Endothelial cell of umbilical vein (primary cell): ENCODE measurements around the gene FRY. TPM values are rescaled to one million over a fixed set of nuclear protein-coding genes. Genes with fewer than 3 reads are reported as not detected.

Source experiments
- BruUV-seq: library from RNA; stranded (reverse); fragments of 400-500 nt; replicated peaks from 2 replicates; lab custom pipeline; 2021; lab: Mats Ljungman, UMichigan
- CTCF ChIA-PET: fragments of 300-600, 350-600 bp; sonication (Branson Sonifier 250); formaldehyde crosslinking; loops from one replicate; lab custom pipeline; 2021; ENCODE audit warnings: antibody characterized with exemption, inconsistent platforms; lab: Charles Lee
- POLR2A ChIA-PET: fragments of 300-600, 350-600 bp; sonication (Branson Sonifier 250); formaldehyde crosslinking; loops from one replicate; lab custom pipeline; 2021; ENCODE audit warnings: antibody characterized with exemption, inconsistent platforms; lab: Charles Lee
- DNase-seq: peaks from one replicate; pipeline ENCODE4 v3.0.0-alpha.2; 2011; ENCODE audit warnings: low read depth, low spot score
- FAIRE-seq: peaks from 2 replicates; lab custom pipeline; 2011; peaks lifted over from hg19 to GRCh38; lab: Jason Lieb, UNC
- H2AFZ ChIP-seq: 2 replicates; pipeline ENCODE4 v1.6.0; 2012; ENCODE audit warnings: low read depth, low read length, control low read depth, inconsistent platforms
- H3K27ac ChIP-seq: 2 replicates; pipeline ENCODE4 v1.5.1; 2011; ENCODE audit warnings: low read depth, mild to moderate bottlenecking, control low read depth, low read length, moderate library complexity; ENCODE audit not compliant: insufficient read depth
- H3K27me3 ChIP-seq, 2 experiments: 2 replicates each; pipeline versions ENCODE4 v1.6.0 to v1.6.1; 2011; ENCODE audit warnings: low read length in 2 of 2, mixed read lengths in 1 of 2; ENCODE audit not compliant: control insufficient read depth in 2 of 2, insufficient read depth in 2 of 2
- H3K36me3 ChIP-seq, 2 experiments: 2 replicates in 1 of 2; 3 replicates in 1 of 2; pipeline ENCODE4 v1.5.1; 2011; ENCODE audit warnings: low read length in 2 of 2, mild to moderate bottlenecking in 1 of 2, moderate library complexity in 1 of 2; ENCODE audit not compliant: control insufficient read depth in 2 of 2, insufficient read depth in 2 of 2; ENCODE audit errors: extremely low read depth in 1 of 2
- H3K4me1 ChIP-seq: 3 replicates; pipeline ENCODE4 v1.5.1; 2011; ENCODE audit warnings: mild to moderate bottlenecking, low read length; ENCODE audit not compliant: control insufficient read depth, insufficient read depth; ENCODE audit errors: extremely low read depth
- H3K4me2 ChIP-seq: 2 replicates; pipeline ENCODE4 v1.6.1; 2011; ENCODE audit warnings: low read length, control low read depth, mixed read lengths; ENCODE audit not compliant: insufficient read depth
- H3K4me3 ChIP-seq, 3 experiments: fragments of 200-600 bp in 1 of 3; sonication (generic), shearing (Covaris generic) in 1 of 3; replicated peaks in 1 of 3; 2 replicates each; pipeline ENCODE4 v1.5.1; 2011 to 2016; ENCODE audit warnings: control low read depth in 3 of 3, low read length in 3 of 3, mild to moderate bottlenecking in 2 of 3, inconsistent platforms in 1 of 3, low read depth in 1 of 3, moderate library complexity in 1 of 3; ENCODE audit not compliant: insufficient read depth in 1 of 3
- H3K79me2 ChIP-seq: 2 replicates; pipeline ENCODE4 v1.6.0; 2012; ENCODE audit warnings: low read length, inconsistent platforms; ENCODE audit not compliant: control insufficient read depth, insufficient read depth
- H3K9ac ChIP-seq: replicated peaks from 2 replicates; pipeline ENCODE3; 2011; ENCODE audit warnings: low read length, control low read depth; ENCODE audit not compliant: insufficient read depth; ENCODE audit errors: extremely low read depth
- H3K9me1 ChIP-seq: replicated peaks from 3 replicates; pipeline ENCODE4 v1.6.0; 2011; ENCODE audit warnings: mild to moderate bottlenecking, low read length; ENCODE audit not compliant: control insufficient read depth, insufficient read depth; ENCODE audit errors: extremely low read depth
- H3K9me3 ChIP-seq: replicated peaks from 2 replicates; pipeline ENCODE4 v1.5.1; 2012; ENCODE audit warnings: low read length, inconsistent platforms; ENCODE audit not compliant: control insufficient read depth, insufficient read depth
- H4K20me1 ChIP-seq: replicated peaks from 2 replicates; pipeline ENCODE3; 2011; ENCODE audit warnings: mild to moderate bottlenecking, low read length; ENCODE audit not compliant: control insufficient read depth, insufficient read depth; ENCODE audit errors: extremely low read depth
- EZH2 ChIP-seq: IDR thresholded peaks from 2 replicates; pipeline ENCODE4 v1.6.1; 2012; ENCODE audit warnings: borderline replicate concordance, low read depth, mild to moderate bottlenecking, moderate library complexity, low read length, inconsistent platforms; ENCODE audit not compliant: severe bottlenecking
- FOS ChIP-seq: IDR thresholded peaks from 2 replicates; pipeline ENCODE4 v1.6.1; 2011; ENCODE audit warnings: mild to moderate bottlenecking, low read length, moderate library complexity, borderline replicate concordance; ENCODE audit not compliant: insufficient read depth
- GATA2 ChIP-seq: IDR thresholded peaks from 2 replicates; pipeline ENCODE4 v1.7.0; 2011; ENCODE audit warnings: low read depth, mild to moderate bottlenecking, moderate library complexity, mixed read lengths, low read length; ENCODE audit not compliant: insufficient read length, insufficient read depth
- JUN ChIP-seq: IDR thresholded peaks from 2 replicates; pipeline ENCODE4 v1.6.1; 2011; ENCODE audit warnings: borderline replicate concordance, low read depth; ENCODE audit not compliant: insufficient read length, insufficient read depth
- MYC ChIP-seq: IDR thresholded peaks from one replicate; pipeline ENCODE4 v1.6.1; 2011; ENCODE audit warnings: mild to moderate bottlenecking, low read depth, low read length
- POLR2A ChIP-seq: IDR thresholded peaks from 2 replicates; pipeline ENCODE4 v1.6.1; 2012; ENCODE audit warnings: low read depth, mild to moderate bottlenecking, control low read depth, low read length
- POLR2AphosphoS5 ChIP-seq: IDR thresholded peaks from 2 replicates; pipeline ENCODE4 v1.6.1; 2012; ENCODE audit warnings: low read depth, mild to moderate bottlenecking, control low read depth, low read length, moderate library complexity; ENCODE audit not compliant: insufficient read depth
- dilution Hi-C: fragments of 300-500 bp; cut with MboI; formaldehyde crosslinking; loops from one replicate; pipeline ENCODE4 v1.15.0; 2019; ENCODE audit warnings: low sequenced_read_pairs; ENCODE audit not compliant: extremely low pct_ligation_motif_present
- intact Hi-C: fragments of 100-400 bp; cut with micrococcal nuclease; formaldehyde crosslinking; loops from one replicate; pipeline ENCODE4 v1.10.0; 2022
- polyA plus RNA-seq, 4 experiments: library from polyadenylated mRNA; depleted of rRNA in 3 of 4; stranded (reverse) in 3 of 4; unstranded in 1 of 4; fragments of >200 nt; gene quantifications; 2 replicates each; pipeline versions ENCODE4 v1.2.1 to v1.2.3, GENCODE V29; 2011 to 2012; ENCODE audit warnings: missing spikeins in 1 of 4
- total RNA-seq: library from RNA; stranded (reverse); gene quantifications from 2 replicates; pipeline ENCODE4 v1.2.3, GENCODE V29; 2021
- TF ChIP-seq, protein P1 (sequence below), 2 donors: IDR thresholded peaks; 1 replicate in 1 of 2; 2 replicates in 1 of 2; pipeline ENCODE4 v1.5.1; 2011; ENCODE audit warnings: low read length in 2 of 2, mild to moderate bottlenecking in 2 of 2, moderate library complexity in 2 of 2, control low read depth in 1 of 2, inconsistent platforms in 1 of 2, low read depth in 1 of 2; ENCODE audit not compliant: insufficient read depth in 1 of 2; ENCODE audit errors: extremely low read depth in 1 of 2
- TF ChIP-seq, protein P2 (sequence below): IDR thresholded peaks from 2 replicates; pipeline ENCODE4 v1.6.1; 2011; ENCODE audit not compliant: insufficient read depth, insufficient read length

The FRY gene
- total and polyA plus RNA-seq, 2 donors (not counting 3 experiments of a cell fraction or from before 2014, with no cell fraction given) = 57.3 to 75.8 TPM

DNA sequence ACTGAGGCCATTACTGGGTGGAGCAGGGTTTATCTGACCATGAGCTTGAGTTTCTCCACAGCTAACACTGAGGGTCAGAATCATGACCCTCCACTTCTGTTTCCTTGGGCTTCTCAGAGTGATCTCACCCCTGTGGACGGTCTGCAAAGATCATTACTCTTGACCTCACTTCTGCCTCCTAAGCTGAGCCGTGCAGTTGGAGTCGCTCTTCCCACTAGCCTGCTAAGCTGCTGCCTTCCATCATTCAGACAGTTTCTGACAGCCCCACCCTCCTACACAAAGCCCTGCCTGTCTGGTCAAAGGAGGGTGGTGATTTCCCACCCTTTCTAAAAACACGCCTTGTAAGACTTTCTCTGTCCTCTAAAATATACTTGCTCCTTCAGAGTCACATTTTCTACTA, 9.3 kb upstream of the FRY start:
- intact Hi-C loops = loop anchor here (5.0 to 10.0 kb wide), 2 partner anchors 110 to 622 kb away; no protein-coding TSS in a partner anchor
- POLR2A ChIA-PET = no interaction called here
- Histone ChIP-seq H3K9ac (no peak overlapping the region), H3K79me2 (no peaks in the 10 kb centered on the region), H2AFZ (peak overlapping the region; percentile 68), H3K36me3 (no peaks in the 10 kb centered on the region), H3K27ac (no peak overlapping the region), H4K20me1 (no peaks in the 10 kb centered on the region), H3K9me3 (no peaks in the 10 kb centered on the region), H3K4me2 (no peak overlapping the region), H3K27me3 (peaks cover 0 to 2% of the 10 kb centered on the region in 2 experiments), H3K4me3 (no peak overlapping the region), H3K4me1 (no peaks in the 10 kb centered on the region), H3K9me1 (no peaks in the 10 kb centered on the region)
- BruUV-seq = no TSS peak
- dilution Hi-C loops = no loop called here
- no peak for DNase-seq
- CTCF ChIA-PET = interaction anchor here (0.7 to 1.7 kb wide), 5 partner anchors 21 to 559 kb away, joined by 3 to 9 read pairs (median 4); no protein-coding TSS in a partner anchor
- TF ChIP-seq GATA2 = no peak
- TF ChIP-seq JUN = no peak
- no peak for TF ChIP-seq POLR2AphosphoS5
- TF ChIP-seq, protein P1, sequence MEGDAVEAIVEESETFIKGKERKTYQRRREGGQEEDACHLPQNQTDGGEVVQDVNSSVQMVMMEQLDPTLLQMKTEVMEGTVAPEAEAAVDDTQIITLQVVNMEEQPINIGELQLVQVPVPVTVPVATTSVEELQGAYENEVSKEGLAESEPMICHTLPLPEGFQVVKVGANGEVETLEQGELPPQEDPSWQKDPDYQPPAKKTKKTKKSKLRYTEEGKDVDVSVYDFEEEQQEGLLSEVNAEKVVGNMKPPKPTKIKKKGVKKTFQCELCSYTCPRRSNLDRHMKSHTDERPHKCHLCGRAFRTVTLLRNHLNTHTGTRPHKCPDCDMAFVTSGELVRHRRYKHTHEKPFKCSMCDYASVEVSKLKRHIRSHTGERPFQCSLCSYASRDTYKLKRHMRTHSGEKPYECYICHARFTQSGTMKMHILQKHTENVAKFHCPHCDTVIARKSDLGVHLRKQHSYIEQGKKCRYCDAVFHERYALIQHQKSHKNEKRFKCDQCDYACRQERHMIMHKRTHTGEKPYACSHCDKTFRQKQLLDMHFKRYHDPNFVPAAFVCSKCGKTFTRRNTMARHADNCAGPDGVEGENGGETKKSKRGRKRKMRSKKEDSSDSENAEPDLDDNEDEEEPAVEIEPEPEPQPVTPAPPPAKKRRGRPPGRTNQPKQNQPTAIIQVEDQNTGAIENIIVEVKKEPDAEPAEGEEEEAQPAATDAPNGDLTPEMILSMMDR (IDR thresholded peaks at IDR 0.05; ENCODE audit: extremely low read depth in 1 of 2, insufficient read depth in 1 of 2, low read depth in 1 of 2, low read length in 2 of 2) = no peak
- TF ChIP-seq, protein P2, sequence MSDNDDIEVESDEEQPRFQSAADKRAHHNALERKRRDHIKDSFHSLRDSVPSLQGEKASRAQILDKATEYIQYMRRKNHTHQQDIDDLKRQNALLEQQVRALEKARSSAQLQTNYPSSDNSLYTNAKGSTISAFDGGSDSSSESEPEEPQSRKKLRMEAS = no peak
- no peak for TF ChIP-seq POLR2A
- TF ChIP-seq FOS = no peak
- no peak for TF ChIP-seq MYC
- TF ChIP-seq EZH2 = no peak
- no peak for FAIRE-seq
